ENCODE data around the gene AMMECR1.

DNA sequence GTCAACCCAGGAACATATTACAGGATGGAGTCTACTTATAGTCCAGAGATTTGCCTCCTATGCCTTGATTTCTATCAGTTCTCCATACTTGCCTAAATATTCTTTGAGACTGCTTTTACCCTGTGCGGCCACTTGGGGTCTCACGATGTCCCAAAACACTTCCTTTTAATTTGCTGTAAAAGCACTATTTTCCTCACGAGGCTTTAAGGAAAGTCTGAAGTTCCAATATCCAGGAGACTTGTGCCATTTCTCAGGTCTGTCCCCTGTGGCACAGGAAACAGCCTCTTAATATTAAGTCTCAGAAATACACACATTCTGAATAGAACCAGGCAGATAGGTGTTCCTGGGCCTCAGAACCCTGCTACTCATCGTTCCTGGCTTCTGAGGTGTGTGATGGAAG lies 172.0 kb downstream of the AMMECR1 start:
- TF ChIP-seq, protein P1, sequence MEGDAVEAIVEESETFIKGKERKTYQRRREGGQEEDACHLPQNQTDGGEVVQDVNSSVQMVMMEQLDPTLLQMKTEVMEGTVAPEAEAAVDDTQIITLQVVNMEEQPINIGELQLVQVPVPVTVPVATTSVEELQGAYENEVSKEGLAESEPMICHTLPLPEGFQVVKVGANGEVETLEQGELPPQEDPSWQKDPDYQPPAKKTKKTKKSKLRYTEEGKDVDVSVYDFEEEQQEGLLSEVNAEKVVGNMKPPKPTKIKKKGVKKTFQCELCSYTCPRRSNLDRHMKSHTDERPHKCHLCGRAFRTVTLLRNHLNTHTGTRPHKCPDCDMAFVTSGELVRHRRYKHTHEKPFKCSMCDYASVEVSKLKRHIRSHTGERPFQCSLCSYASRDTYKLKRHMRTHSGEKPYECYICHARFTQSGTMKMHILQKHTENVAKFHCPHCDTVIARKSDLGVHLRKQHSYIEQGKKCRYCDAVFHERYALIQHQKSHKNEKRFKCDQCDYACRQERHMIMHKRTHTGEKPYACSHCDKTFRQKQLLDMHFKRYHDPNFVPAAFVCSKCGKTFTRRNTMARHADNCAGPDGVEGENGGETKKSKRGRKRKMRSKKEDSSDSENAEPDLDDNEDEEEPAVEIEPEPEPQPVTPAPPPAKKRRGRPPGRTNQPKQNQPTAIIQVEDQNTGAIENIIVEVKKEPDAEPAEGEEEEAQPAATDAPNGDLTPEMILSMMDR (conservative IDR thresholded peaks at IDR 0.05; ENCODE audit: low read depth in 2 of 2): peak; percentile 44 to 53
- TF ChIP-seq POLR2AphosphoS5 (IDR thresholded peaks at IDR 0.05; ENCODE audit: low read depth) (no peak), EZH2 (IDR thresholded peaks at IDR 0.05; ENCODE audit: low read depth, unreplicated experiment) (no peak), EZH2phosphoT487 (IDR thresholded peaks at IDR 0.05; ENCODE audit: unreplicated experiment) (no peak), CREB1 (CRISPR knock-in tag; IDR thresholded peaks at IDR 0.05; ENCODE audit: low read depth) (no peak), JUNB (IDR thresholded peaks at IDR 0.05; ENCODE audit: unreplicated experiment) (no peak), ZNF114 (CRISPR knock-in tag; IDR thresholded peaks at IDR 0.05) (no peak), ZNF331 (CRISPR knock-in tag; IDR thresholded peaks at IDR 0.05; ENCODE audit: low read depth) (no peak), STAT1 (IDR thresholded peaks at IDR 0.05; ENCODE audit: unreplicated experiment) (no peak), NANOG (IDR thresholded peaks at IDR 0.05; ENCODE audit: borderline replicate concordance) (no peak)
- TF ChIP-seq, protein P2, sequence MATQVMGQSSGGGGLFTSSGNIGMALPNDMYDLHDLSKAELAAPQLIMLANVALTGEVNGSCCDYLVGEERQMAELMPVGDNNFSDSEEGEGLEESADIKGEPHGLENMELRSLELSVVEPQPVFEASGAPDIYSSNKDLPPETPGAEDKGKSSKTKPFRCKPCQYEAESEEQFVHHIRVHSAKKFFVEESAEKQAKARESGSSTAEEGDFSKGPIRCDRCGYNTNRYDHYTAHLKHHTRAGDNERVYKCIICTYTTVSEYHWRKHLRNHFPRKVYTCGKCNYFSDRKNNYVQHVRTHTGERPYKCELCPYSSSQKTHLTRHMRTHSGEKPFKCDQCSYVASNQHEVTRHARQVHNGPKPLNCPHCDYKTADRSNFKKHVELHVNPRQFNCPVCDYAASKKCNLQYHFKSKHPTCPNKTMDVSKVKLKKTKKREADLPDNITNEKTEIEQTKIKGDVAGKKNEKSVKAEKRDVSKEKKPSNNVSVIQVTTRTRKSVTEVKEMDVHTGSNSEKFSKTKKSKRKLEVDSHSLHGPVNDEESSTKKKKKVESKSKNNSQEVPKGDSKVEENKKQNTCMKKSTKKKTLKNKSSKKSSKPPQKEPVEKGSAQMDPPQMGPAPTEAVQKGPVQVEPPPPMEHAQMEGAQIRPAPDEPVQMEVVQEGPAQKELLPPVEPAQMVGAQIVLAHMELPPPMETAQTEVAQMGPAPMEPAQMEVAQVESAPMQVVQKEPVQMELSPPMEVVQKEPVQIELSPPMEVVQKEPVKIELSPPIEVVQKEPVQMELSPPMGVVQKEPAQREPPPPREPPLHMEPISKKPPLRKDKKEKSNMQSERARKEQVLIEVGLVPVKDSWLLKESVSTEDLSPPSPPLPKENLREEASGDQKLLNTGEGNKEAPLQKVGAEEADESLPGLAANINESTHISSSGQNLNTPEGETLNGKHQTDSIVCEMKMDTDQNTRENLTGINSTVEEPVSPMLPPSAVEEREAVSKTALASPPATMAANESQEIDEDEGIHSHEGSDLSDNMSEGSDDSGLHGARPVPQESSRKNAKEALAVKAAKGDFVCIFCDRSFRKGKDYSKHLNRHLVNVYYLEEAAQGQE (IDR thresholded peaks at IDR 0.05; ENCODE audit: unreplicated experiment): no peak
- TF ChIP-seq, protein P3, sequence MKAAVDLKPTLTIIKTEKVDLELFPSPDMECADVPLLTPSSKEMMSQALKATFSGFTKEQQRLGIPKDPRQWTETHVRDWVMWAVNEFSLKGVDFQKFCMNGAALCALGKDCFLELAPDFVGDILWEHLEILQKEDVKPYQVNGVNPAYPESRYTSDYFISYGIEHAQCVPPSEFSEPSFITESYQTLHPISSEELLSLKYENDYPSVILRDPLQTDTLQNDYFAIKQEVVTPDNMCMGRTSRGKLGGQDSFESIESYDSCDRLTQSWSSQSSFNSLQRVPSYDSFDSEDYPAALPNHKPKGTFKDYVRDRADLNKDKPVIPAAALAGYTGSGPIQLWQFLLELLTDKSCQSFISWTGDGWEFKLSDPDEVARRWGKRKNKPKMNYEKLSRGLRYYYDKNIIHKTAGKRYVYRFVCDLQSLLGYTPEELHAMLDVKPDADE (IDR thresholded peaks at IDR 0.05): no peak
- TF ChIP-seq, protein P4, sequence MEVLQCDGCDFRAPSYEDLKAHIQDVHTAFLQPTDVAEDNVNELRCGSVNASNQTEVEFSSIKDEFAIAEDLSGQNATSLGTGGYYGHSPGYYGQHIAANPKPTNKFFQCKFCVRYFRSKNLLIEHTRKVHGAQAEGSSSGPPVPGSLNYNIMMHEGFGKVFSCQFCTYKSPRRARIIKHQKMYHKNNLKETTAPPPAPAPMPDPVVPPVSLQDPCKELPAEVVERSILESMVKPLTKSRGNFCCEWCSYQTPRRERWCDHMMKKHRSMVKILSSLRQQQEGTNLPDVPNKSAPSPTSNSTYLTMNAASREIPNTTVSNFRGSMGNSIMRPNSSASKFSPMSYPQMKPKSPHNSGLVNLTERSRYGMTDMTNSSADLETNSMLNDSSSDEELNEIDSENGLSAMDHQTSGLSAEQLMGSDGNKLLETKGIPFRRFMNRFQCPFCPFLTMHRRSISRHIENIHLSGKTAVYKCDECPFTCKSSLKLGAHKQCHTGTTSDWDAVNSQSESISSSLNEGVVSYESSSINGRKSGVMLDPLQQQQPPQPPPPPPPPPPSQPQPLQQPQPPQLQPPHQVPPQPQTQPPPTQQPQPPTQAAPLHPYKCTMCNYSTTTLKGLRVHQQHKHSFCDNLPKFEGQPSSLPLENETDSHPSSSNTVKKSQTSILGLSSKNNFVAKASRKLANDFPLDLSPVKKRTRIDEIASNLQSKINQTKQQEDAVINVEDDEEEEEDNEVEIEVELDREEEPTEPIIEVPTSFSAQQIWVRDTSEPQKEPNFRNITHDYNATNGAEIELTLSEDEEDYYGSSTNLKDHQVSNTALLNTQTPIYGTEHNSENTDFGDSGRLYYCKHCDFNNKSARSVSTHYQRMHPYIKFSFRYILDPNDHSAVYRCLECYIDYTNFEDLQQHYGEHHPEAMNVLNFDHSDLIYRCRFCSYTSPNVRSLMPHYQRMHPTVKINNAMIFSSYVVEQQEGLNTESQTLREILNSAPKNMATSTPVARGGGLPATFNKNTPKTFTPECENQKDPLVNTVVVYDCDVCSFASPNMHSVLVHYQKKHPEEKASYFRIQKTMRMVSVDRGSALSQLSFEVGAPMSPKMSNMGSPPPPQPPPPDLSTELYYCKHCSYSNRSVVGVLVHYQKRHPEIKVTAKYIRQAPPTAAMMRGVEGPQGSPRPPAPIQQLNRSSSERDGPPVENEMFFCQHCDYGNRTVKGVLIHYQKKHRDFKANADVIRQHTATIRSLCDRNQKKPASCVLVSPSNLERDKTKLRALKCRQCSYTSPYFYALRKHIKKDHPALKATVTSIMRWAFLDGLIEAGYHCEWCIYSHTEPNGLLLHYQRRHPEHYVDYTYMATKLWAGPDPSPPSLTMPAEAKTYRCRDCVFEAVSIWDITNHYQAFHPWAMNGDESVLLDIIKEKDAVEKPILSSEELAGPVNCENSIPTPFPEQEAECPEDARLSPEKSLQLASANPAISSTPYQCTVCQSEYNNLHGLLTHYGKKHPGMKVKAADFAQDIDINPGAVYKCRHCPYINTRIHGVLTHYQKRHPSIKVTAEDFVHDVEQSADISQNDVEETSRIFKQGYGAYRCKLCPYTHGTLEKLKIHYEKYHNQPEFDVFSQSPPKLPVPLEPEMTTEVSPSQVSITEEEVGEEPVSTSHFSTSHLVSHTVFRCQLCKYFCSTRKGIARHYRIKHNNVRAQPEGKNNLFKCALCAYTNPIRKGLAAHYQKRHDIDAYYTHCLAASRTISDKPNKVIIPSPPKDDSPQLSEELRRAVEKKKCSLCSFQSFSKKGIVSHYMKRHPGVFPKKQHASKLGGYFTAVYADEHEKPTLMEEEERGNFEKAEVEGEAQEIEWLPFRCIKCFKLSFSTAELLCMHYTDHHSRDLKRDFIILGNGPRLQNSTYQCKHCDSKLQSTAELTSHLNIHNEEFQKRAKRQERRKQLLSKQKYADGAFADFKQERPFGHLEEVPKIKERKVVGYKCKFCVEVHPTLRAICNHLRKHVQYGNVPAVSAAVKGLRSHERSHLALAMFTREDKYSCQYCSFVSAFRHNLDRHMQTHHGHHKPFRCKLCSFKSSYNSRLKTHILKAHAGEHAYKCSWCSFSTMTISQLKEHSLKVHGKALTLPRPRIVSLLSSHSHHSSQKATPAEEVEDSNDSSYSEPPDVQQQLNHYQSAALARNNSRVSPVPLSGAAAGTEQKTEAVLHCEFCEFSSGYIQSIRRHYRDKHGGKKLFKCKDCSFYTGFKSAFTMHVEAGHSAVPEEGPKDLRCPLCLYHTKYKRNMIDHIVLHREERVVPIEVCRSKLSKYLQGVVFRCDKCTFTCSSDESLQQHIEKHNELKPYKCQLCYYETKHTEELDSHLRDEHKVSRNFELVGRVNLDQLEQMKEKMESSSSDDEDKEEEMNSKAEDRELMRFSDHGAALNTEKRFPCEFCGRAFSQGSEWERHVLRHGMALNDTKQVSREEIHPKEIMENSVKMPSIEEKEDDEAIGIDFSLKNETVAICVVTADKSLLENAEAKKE (CRISPR knock-in tag; IDR thresholded peaks at IDR 0.05): no peak

All from GM23338 (cell line).